Muscle layer of colon (tissue), 2 donors: Measurements from ENCODE around the gene ERCC1.
A peak's percentile ranks its signal among the peaks of the same experiment; 100 is the strongest.
"Not testable (repeated sequence)": the region's sequence is repeated elsewhere in the genome, so short reads cannot be mapped to it uniquely, and the experiment has no call there.

ENCODE experiments used
- H3K27ac ChIP-seq: one replicate; pipeline ENCODE4 v1.7.0; 2013; ENCODE audit warnings: low read depth, mild to moderate bottlenecking, low read length, moderate library complexity
- H3K27me3 ChIP-seq, 2 donors: one replicate each; pipeline ENCODE4 v1.7.0; 2013; ENCODE audit warnings: low read length in 2 of 2, mild to moderate bottlenecking in 2 of 2; ENCODE audit not compliant: insufficient read depth in 2 of 2, control insufficient read depth in 1 of 2
- H3K36me3 ChIP-seq: one replicate; pipeline ENCODE4 v1.7.0; 2013; ENCODE audit warnings: mild to moderate bottlenecking, low read length; ENCODE audit not compliant: insufficient read depth
- H3K4me1 ChIP-seq: one replicate; pipeline ENCODE4 v1.7.0; 2013; ENCODE audit warnings: mild to moderate bottlenecking, low read length; ENCODE audit not compliant: insufficient read depth
- H3K4me3 ChIP-seq, 2 donors: one replicate each; pipeline ENCODE4 v1.7.0; 2013; ENCODE audit warnings: low read length in 2 of 2, low read depth in 1 of 2, mild to moderate bottlenecking in 1 of 2, moderate library complexity in 1 of 2
- H3K9ac ChIP-seq: one replicate; pipeline ENCODE4 v1.7.0; 2013; ENCODE audit warnings: low read length
- H3K9me3 ChIP-seq: one replicate; pipeline ENCODE4 v1.7.0; 2013; ENCODE audit warnings: mild to moderate bottlenecking, low read length
- donor health status: abdominal sarcoma.
- donor health status: Adenocarcinoma of cecum.

ERCC1 gene

GRCh38 chr19:45423033-45423588 lies 606 bp downstream of the ERCC1 start:
- H3K4me1 ChIP-seq = peaks cover 11% of the 10 kb centered on the region
- peak overlapping the region; percentile 93 for H3K27ac ChIP-seq
- peaks cover 16% of the 10 kb centered on the region for H3K36me3 ChIP-seq
- peak overlapping the region; percentile 77 to 81 for H3K4me3 ChIP-seq
- no peaks in the 10 kb centered on the region for H3K9me3 ChIP-seq
- peak overlapping the region; percentile 60 for H3K9ac ChIP-seq
- no peaks in the 10 kb centered on the region for H3K27me3 ChIP-seq

- Histone ChIP-seq H3K9ac (no peak overlapping the region), H3K4me1 (peaks cover 11% of the 10 kb centered on the region), H3K27me3 (no peaks in the 10 kb centered on the region), H3K9me3 (no peaks in the 10 kb centered on the region), H3K4me3 (no peak overlapping the region), H3K27ac (no peak overlapping the region), H3K36me3 (peaks cover 24% of the 10 kb centered on the region)
Measured at GRCh38 chr19:45421947-45422498, 1.7 kb downstream of the ERCC1 start.

GRCh38 chr19:45420871-45421270 lies 2.8 kb downstream of the ERCC1 start:
- peaks cover 24% of the 10 kb centered on the region for H3K36me3 ChIP-seq
- no peaks in the 10 kb centered on the region for H3K9me3 ChIP-seq
- H3K4me1 ChIP-seq = peaks cover 14% of the 10 kb centered on the region
- H3K4me3 ChIP-seq = no peak overlapping the region
- no peak overlapping the region for H3K27ac ChIP-seq
- H3K27me3 ChIP-seq = no peaks in the 10 kb centered on the region
- no peak overlapping the region for H3K9ac ChIP-seq

- no peak overlapping the region for H3K9ac ChIP-seq
- peaks cover 17% of the 10 kb centered on the region for H3K4me1 ChIP-seq
- H3K4me3 ChIP-seq = no peak overlapping the region
- H3K9me3 ChIP-seq = no peaks in the 10 kb centered on the region
- H3K27ac ChIP-seq = no peak overlapping the region
- no peaks in the 10 kb centered on the region for H3K27me3 ChIP-seq
- peaks cover 24% of the 10 kb centered on the region for H3K36me3 ChIP-seq
Measured at GRCh38 chr19:45420356-45420755, 3.4 kb downstream of the ERCC1 start.

- H3K4me1 ChIP-seq = peaks cover 17% of the 10 kb centered on the region
- no peak overlapping the region for H3K27ac ChIP-seq
Measured at GRCh38 chr19:45419895-45420294, 3.8 kb downstream of the ERCC1 start.

GRCh38 chr19:45419396-45419795 lies 4.3 kb downstream of the ERCC1 start:
- Histone ChIP-seq H3K4me1 (peaks cover 16% of the 10 kb centered on the region), H3K36me3 (peaks cover 30% of the 10 kb centered on the region), H3K27me3 (no peaks in the 10 kb centered on the region), H3K9ac (no peak overlapping the region), H3K9me3 (no peaks in the 10 kb centered on the region), H3K27ac (no peak overlapping the region), H3K4me3 (no peak overlapping the region)

More at GRCh38 chr19:45419895-45420294, 3.8 kb downstream of the ERCC1 start:
- Histone ChIP-seq H3K27me3 (no peaks in the 10 kb centered on the region), H3K4me3 (no peak overlapping the region), H3K36me3 (peaks cover 25% of the 10 kb centered on the region), H3K9ac (no peak overlapping the region), H3K9me3 (no peaks in the 10 kb centered on the region)

GRCh38 chr19:45418802-45419201 lies 4.9 kb downstream of the ERCC1 start:
- Histone ChIP-seq H3K4me3 (no peak overlapping the region), H3K9me3 (no peaks in the 10 kb centered on the region), H3K9ac (no peak overlapping the region), H3K4me1 (peaks cover 12% of the 10 kb centered on the region), H3K27ac (no peak overlapping the region), H3K27me3 (no peaks in the 10 kb centered on the region), H3K36me3 (peaks cover 36% of the 10 kb centered on the region)

GRCh38 chr19:45417151-45417550 lies 6.6 kb downstream of the ERCC1 start:
- Histone ChIP-seq H3K9me3 (no peaks in the 10 kb centered on the region), H3K4me1 (peaks cover 5% of the 10 kb centered on the region), H3K27me3 (no peaks in the 10 kb centered on the region), H3K4me3 (no peak overlapping the region), H3K27ac (no peak overlapping the region), H3K36me3 (peaks cover 46% of the 10 kb centered on the region), H3K9ac (no peak overlapping the region)

- Histone ChIP-seq H3K36me3 (peaks cover 37% of the 10 kb centered on the region), H3K27me3 (no peaks in the 10 kb centered on the region)
Measured at GRCh38 chr19:45414468-45414867, 9.2 kb downstream of the ERCC1 start.

GRCh38 chr19:45413497-45413896 lies 10.2 kb downstream of the ERCC1 start:
- H3K4me1 ChIP-seq = peaks cover 5% of the 10 kb centered on the region
- no peak overlapping the region for H3K9ac ChIP-seq
- H3K9me3 ChIP-seq = no peaks in the 10 kb centered on the region
- H3K4me3 ChIP-seq = no peak overlapping the region
- H3K27ac ChIP-seq = no peak overlapping the region
- peaks cover 30% of the 10 kb centered on the region for H3K36me3 ChIP-seq
- H3K27me3 ChIP-seq = no peaks in the 10 kb centered on the region

More at GRCh38 chr19:45414468-45414867, 9.2 kb downstream of the ERCC1 start:
- H3K27ac ChIP-seq = no peak overlapping the region
- H3K4me1 ChIP-seq = peaks cover 5% of the 10 kb centered on the region
- no peak overlapping the region for H3K4me3 ChIP-seq
- no peaks in the 10 kb centered on the region for H3K9me3 ChIP-seq
- H3K9ac ChIP-seq = no peak overlapping the region

- H3K9me3 ChIP-seq, H3K9ac ChIP-seq, H3K27ac ChIP-seq, H3K4me3 ChIP-seq, H3K27me3 ChIP-seq: not testable (repeated sequence)
- Histone ChIP-seq H3K36me3 (peaks cover 22% of the 10 kb centered on the region), H3K4me1 (peaks cover 10% of the 10 kb centered on the region)
Measured at GRCh38 chr19:45410330-45410729, 13.4 kb downstream of the ERCC1 start.

GRCh38 chr19:45409557-45409920 lies 14.2 kb downstream of the ERCC1 start:
- Histone ChIP-seq H3K4me3 (no peak overlapping the region), H3K27me3 (peaks cover 5 to 7% of the 10 kb centered on the region in 2 donors), H3K36me3 (peaks cover 17% of the 10 kb centered on the region), H3K27ac (no peak overlapping the region), H3K9ac (no peak overlapping the region), H3K4me1 (peaks cover 17% of the 10 kb centered on the region), H3K9me3 (no peaks in the 10 kb centered on the region)
